CD4-positive, alpha-beta T cell treated with Interleukin-21 for 1 hour (primary cell): ENCODE data around the gene RNF17.

Source experiments
- DNase-seq: peaks from one replicate; pipeline ENCODE4 v3.0.0-alpha.2; 2020

The RNF17 gene

GRCh38 chr13:24906268-24906667 is 142.3 kb downstream of the RNF17 start:
- no peak for DNase-seq

- no peak for DNase-seq
These were observed 146.6 kb downstream of the RNF17 start for GRCh38 chr13:24910502-24911132.

GRCh38 chr13:24911133-24911908 is 147.4 kb downstream of the RNF17 start:
- DNase-seq = no peak

GRCh38 chr13:24916464-24916863 is 152.5 kb downstream of the RNF17 start:
- DNase-seq = no peak

- DNase-seq = no peak
These were observed 157.0 kb downstream of the RNF17 start for GRCh38 chr13:24921003-24921402.

GRCh38 chr13:24921881-24922280 is 157.9 kb downstream of the RNF17 start:
- no peak for DNase-seq

- DNase-seq = no peak
These were observed 158.4 kb downstream of the RNF17 start for GRCh38 chr13:24922387-24922744.

GRCh38 chr13:24922745-24923591 is 159.0 kb downstream of the RNF17 start:
- peak; percentile 94 for DNase-seq

- DNase-seq = no peak
These were observed 161.6 kb downstream of the RNF17 start for GRCh38 chr13:24925318-24926231.

GRCh38 chr13:24927810-24928404 is 163.9 kb downstream of the RNF17 start:
- no peak for DNase-seq

GRCh38 chr13:24929196-24929595 is 165.2 kb downstream of the RNF17 start:
- DNase-seq = no peak
